Islet of Langerhans (tissue), 1 donor: ENCODE results near the gene TTC7B.
A peak's percentile ranks its signal among the peaks of the same experiment; 100 is the strongest.

Experiments
- FAIRE-seq: peaks from one replicate; lab custom pipeline; 2011; peaks lifted over from hg19 to GRCh38; lab: Jason Lieb, UNC

The TTC7B gene

GRCh38 chr14:90523961-90524875 lies 292.0 kb downstream of the TTC7B start:
- FAIRE-seq = no peak

DNA sequence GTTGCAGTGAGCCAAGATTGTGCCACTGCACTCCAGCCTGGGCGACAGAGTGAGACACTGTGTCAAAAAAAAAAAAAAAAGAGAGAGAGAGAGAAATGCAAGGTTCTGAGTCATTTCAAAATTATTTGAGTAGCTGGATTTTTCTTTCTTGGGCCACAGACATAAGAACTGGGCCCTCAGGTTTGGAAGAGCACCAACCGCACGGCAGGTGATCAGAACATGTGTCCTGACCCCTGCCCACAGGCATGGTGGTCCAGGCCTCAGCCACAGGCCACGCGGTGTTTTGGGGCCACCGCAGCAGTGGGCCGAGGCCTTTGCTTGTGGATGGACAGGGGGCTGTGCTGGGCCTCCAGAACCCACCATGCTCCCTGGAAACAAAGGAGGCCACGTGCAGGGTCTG lies 292.7 kb downstream of the TTC7B start:
- no peak for FAIRE-seq

DNA sequence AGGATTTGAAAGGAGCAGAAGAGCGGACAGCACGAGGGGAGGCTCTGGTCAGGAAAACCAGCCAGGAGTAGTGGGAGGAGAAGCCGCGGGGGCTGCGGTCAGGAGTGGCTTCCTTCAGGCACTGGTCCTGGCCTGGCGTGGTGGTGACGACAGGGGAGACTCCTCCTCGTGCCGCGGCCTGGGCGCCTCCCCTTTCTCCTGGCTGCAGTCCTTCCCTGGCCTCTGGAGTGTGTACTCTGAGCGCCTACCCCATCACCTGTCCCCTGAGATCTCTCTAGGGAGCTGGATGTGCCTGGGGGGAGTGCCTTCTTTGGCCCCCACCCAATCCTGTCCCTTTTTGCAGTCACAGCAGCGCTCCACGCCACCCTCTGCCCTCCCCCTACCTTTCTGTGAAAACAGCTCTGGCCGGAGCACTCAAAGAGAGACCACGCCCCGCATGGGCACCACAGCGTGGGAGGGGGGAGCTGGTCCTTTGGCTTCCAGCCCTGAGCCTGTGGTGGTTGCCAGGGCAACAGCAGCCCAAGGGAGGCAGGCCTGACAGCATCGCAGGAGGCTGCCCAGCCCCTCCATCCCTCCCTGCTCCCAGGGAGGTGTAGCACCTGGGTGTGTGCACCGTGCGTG lies 293.5 kb downstream of the TTC7B start:
- no peak for FAIRE-seq

DNA sequence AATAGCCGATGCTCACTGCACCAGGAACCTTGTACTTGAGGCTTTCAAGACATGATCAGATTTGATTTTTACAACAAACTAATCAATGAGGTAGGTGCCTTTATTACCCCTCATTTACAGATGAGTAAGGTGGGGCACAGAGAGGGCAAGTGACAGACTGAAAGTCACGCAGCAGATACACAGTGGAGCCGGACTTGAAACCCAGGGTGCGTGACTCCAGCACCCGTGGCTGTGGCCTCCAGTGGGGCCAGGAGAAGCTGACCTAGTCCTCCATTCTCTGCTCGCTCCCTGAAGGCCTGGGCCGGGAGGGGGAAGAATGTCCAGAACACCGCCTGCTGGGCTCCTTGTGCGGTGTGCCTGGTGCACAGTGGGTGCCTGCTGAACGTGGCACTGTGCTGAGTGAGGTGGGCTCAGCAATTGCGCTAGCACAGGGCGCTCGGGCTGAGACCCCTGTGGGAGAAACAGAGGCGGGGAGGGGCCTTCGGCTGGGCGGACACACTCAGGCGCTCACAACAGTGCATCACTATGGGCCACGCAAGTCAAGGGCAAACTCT lies 294.2 kb downstream of the TTC7B start:
- no peak for FAIRE-seq

DNA sequence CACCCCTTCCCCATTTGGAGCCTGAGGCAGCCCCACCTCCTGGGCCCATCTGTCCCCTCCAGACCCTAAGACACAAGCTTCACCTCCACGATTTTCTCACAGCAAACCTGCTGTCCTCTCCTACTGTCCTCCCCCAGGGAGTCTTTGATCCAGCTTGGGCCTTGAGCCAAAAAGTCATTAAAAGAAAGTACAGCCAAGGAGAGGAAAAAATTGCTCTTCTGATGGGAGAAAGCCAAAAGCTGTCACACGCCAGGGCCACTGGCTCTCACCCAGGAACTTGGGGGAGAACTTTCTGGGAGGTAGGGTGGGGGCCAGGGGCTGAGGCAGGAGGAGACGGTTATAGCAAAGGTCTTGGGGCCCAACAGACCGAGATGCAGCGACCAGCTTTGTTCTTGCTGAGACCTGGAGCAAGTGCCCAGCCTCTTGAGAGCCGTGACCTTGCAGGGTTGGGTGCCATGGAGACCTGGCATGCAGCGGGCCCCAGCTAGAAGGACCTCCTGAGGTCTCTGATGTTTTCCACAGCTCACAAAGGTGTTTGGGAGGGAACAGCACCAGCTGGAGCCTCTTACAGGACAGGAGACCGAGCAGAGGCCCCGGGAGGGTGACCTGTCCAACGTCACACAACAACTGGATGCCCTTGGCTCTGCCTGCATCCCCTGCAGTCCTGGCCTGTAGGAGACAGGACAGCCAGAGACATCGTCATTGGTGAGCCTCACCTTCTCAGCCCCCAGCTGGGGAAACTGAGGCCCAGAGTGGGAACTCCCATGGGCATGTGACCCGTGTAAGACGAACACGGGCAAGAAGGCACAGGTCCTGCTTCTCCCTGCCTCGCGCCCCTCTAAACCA lies 294.9 kb downstream of the TTC7B start:
- no peak for FAIRE-seq

- no peak for FAIRE-seq
Measured at GRCh38 chr14:90520326-90520725, 295.9 kb downstream of the TTC7B start.

DNA sequence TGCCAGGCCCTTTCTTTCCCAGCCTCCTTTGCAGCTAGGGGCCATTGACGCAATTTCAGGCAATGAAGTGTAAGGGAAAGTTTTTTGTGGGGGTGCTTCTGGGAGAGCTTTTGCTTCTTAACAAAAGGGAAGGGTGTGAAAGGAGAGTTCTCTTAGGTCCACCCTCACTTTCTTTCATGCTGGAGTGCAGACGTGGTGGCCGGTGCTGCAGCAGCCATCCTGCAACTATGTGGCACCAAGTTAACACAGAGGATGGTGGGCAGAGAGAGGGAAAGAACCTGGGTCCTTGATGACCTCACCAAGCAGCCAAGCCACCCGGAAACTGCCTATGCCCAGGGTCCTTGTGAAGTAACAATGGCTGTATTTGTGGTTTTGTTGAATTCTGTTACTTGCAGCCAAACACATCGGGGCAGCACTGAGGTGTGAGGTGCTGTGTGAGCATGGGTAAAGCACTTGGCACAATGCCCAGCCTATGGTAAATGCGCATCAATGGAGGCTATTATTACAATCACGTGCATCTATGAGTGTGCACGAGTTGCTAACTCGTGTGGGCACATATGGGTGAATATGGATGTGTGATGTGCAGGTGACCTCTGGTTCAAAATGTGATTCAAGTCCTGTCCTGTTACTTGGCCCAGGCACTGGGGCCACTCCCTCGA lies 296.8 kb downstream of the TTC7B start:
- no peak for FAIRE-seq

- no peak for FAIRE-seq
Measured at GRCh38 chr14:90518941-90519256, 297.3 kb downstream of the TTC7B start.

- FAIRE-seq = no peak
Measured at GRCh38 chr14:90518069-90518940, 297.9 kb downstream of the TTC7B start.

GRCh38 chr14:90517076-90517841 lies 299.0 kb downstream of the TTC7B start:
- FAIRE-seq = no peak

GRCh38 chr14:90514566-90514965 lies 301.7 kb downstream of the TTC7B start:
- peak; percentile 53 for FAIRE-seq

GRCh38 chr14:90514015-90514398 lies 302.2 kb downstream of the TTC7B start:
- no peak for FAIRE-seq

GRCh38 chr14:90513161-90514014 lies 302.8 kb downstream of the TTC7B start:
- FAIRE-seq = peak; percentile 93

- no peak for FAIRE-seq
Measured at GRCh38 chr14:90512329-90512991, 303.8 kb downstream of the TTC7B start.

DNA sequence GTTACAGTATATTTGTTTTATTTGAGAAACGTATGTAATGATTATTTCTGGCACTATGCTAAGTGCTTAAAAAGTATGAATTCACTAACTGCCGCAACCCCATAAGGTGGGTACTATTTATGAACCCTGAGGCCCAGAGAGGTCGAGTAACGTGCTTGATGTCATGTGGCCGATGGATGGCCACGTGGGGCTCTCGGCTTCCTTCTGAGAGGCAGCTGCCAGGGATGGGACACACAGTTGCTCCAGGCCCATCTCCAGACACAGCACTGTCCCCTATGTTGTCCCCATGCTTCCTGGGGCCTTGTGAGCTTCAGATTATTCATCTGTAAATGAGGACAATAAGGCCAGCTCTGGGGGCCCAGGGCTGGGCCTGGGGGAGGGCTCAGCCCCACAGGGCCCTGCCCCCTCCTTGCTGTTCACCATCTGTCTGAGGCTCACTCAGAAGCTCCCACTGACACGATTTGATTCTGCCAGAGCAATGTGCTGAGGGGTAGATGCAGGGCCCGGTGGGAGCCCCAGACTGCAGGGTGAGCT lies 304.4 kb downstream of the TTC7B start:
- FAIRE-seq = no peak

GRCh38 chr14:90511252-90511651 lies 305.0 kb downstream of the TTC7B start:
- FAIRE-seq = no peak

- peak; percentile 45 for FAIRE-seq
Measured at GRCh38 chr14:90510159-90510558, 306.1 kb downstream of the TTC7B start.

GRCh38 chr14:90509403-90509802 lies 306.8 kb downstream of the TTC7B start:
- FAIRE-seq = no peak
